AG08395 (cell line): ENCODE results near the gene RECK.
A peak's percentile ranks its signal among the peaks of the same experiment; 100 is the strongest.

Experiments used
- DNase-seq: peaks from one replicate; pipeline ENCODE4 v3.0.0; 2012; ENCODE audit warnings: mixed read lengths, low spot score

Gene RECK

DNA sequence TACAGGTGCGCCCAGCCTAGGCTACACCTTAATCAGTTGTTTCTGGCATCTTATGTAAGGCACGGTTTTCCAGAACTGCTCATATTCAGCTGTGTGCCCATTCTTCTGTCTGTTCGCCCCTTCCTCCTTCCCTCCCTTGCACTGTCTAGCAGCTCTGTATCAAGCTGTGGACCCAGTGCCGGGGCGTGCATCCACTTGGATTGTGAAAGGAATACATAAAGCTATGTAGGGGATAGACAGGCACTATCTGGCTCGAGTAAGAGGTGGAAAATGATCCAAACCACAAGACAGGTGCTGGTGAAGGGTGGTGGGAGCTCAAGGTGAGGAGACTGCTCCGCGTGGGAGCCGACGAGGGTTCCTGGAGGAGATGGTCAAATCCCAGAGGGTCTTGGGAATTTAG lies 101.8 kb downstream of the RECK start:
- DNase-seq = no peak

DNA sequence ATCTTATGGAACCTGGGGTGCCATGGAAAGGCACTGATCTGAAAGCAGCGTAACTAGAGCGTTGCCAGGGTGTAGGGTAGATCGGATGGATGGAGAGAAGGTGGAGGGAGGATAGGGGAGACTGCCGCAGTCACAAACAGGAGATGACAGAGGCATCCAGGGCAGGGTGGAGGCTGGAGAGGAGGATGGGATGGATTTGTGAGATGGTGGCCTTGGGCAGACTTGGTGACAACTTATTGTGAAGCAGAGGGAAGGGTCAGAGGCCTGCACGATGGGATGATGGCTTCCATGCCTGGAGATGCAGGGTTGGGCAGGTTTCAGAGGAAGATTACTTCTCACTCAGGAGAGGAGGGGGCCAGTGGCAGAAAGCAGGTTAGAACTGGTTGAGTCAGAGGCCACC lies 102.2 kb downstream of the RECK start:
- no peak for DNase-seq

DNA sequence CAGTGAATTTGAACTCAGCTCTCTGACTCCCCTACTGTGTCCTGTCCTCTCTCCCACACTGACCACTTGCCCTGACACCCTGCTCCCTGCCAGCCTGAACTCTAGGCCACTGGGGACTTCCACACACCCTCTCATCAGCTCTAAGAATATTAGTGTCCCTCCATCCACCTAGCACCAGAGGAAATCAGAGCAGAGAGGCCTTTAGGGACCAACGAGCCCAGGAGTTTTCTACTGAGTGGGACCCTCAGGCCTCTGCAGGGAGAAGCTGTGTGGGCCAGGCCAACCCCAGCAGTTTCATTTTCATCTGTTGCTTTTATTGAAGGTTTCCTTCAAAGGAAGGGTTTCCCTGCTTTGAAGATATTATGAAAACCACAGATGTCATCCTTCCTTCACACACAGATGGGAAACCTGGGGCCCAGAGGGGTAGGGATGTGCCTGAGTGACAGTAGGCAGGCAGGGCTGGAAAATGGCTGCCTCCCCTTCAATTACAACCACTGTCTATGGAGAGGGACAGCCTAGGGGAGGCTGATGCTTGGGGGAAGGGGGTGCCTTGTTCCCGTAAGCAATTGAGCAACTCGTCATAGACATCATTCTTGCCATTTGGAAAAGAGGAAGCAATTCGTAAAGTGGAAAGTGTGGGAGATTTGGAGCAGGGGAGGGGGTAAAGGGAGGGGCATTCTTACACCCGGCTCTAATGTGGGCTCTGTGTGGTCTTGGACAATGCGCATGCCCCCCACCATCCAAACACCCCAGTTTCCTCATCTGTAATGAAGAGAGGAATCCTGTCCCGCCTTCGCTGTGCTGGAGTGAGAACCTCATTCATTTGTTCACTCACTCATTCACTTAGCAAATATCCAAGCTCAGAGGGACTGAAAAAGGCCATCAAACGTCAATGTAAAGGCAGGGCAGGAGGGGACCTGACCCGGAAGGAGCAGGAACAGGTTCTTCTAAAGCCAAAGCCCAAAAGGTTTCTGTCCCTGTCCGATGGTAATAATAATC lies 103.7 kb downstream of the RECK start:
- DNase-seq = no peak

DNA sequence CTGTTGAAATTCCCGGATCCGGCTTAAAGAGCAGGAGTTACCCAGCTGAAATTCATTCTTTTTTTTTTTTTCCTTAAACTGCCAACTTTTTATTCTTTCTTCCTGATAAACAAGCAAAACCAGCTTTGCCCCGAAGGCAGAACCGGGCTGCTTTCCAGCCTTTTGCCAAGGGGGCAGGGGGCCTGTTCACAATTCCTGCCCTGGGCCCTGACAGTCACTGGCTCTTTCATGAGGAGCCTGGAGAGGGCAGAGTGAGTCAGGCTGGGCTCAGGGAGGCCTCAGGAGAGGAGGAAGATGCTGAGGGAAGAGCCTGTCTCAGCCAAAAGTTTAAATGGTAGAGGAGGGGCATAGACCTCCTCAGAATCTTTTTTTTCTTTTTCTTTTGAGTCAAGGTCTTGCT lies 104.6 kb downstream of the RECK start:
- DNase-seq = peak; percentile 47

DNA sequence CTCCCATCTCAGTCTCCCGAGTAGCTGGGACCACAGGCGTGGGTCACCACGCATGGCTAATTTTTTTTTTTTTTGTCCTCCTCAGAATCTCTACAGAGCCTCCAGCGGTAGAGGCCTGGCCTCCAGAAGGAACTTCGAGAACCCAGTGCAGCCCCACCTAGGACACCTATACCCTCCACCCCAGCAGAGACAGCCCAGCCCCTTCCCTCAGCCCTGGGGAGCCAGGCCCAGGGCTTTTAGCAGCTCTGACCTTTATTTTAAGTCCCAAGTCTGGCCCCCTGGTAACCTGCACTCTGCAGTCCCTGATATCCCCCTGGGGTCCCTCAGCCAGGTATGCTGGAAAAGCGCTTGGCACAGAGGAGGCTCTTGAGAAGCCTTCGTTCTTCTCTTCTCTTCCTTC lies 105.0 kb downstream of the RECK start:
- no peak for DNase-seq

DNA sequence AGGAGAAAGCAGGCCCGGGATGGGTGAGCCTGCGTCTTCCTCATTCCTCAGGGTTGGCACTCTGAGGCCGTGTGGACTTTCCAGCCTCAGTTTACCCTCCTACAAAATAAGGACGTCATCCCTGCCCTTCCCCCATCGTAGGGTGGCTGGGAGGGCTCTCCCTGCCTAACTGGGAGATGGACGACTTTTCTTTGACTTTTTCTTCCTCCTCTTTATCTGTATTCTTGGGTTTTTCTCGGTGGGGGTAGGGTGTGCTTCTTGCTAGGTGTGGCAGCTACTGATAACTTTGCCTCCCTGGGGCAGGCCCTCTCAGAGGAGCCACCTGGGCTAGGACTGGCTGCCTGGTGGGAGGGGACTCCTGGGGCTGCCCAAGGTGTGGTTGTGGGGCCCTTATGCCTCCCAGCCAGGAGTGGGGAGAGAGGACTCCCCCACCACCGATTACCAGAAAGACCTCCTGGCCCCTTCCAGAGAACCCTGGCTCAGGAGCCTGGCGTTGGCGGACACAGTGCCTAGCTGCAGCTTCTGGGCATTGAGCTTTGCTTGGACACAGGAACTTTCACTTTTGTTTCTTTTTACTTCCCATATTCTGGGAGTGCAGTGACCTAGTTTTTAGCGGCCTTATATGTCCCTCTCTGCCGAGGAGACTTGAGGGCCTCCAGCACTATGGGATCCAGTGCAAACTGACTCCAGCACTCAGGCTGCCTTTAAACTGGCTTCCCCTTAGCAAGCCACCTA lies 106.0 kb downstream of the RECK start:
- DNase-seq = no peak

DNA sequence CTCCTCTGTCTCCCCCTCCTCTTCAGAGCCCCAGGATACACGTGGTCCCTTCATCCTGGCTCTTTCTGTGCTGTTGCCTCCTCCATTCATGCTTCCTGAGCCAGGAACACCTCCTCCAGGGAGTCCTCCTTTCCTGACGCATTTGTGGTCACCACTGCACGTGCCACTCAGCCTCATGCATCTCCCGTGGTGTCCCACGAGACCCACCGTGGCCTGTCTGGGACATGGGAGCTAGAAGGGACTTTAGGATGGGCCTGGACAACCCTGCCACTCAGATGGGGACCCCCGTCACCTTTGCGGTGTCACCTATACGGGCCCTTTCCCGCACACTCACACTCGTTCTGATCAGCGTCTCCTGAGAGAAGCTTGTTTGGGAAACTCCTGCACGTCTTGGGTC lies 106.5 kb downstream of the RECK start:
- DNase-seq = no peak

DNA sequence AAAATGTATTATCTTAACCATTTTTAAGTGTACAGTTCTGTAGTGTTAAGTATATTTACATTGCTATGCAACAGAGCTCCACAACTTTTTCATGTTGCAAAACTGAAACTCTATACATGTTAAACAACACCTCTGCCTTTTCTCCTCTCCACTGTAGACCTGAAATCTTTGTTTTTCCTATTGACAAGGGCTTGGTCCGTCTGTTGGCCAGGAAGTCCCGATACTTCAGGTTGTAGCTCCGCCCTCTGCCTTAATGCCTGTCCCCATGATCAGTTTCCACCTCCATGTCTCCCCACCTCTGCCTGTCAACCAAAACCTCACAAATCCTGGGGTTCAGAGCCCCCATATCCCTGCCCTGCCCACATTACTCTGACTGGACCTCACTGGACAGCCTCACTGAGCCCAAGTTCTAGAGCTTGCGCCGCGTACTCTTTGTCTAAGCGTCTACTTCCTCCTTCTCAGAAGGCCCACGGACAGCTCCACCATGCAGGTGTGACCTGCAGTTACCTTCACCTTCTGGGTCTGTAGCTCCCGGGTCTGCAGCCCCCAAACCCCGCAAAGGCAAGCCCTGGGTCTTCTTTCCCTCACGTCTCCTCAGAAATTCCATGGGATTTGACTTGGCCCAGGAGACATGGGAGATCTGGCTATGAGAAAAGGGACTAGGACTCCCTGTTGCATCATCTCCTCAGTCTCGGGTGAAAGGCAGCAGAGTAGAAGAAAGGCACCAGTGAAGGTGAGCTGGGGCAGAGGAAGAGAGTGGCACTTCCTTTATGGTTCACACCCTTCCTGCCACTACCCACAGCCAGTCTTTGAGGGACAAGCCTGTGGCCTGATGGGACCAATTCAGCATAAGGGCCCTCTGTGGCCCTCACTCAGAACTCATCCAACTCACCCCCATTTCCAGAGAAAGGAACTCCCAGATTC lies 107.9 kb downstream of the RECK start:
- DNase-seq = no peak

DNA sequence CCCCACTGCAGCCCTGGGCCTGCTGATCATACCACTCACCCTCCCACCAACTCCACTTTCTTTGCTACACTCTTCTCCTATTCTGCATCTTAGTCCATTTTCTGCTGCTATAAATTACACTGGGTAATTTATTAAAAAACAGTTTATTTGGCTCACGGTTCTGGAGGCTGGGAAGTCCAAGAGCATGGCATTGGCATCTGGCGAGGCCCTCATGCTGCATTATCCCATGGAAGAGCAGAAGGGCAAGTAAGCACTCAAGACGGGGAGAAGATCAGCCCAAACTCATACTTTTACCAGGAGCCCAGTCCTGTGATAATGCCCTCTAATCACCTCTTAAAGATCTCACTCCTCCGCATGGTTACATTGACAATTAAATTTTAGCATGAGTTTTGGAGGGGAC lies 109.3 kb downstream of the RECK start:
- DNase-seq = no peak

DNA sequence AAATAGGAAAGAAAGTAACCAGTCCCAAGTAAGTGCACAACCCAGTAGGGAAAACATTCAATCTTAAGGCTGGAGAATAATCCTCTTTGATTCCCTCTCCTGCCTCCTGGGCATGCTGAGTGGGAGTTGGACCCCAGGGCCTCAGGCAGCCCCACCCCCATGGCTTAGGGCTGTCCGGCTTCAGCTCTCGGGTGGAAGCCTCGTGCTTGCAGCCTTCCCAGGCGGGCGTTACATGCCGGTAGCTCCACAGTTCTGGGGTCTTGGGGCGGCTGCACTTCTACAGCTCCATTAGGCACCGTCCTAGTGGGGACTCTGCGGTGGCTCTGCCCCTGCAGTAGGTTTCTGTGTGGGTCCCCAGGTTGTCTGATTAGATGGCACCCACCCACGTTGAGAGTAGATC lies 109.9 kb downstream of the RECK start:
- no peak for DNase-seq

DNA sequence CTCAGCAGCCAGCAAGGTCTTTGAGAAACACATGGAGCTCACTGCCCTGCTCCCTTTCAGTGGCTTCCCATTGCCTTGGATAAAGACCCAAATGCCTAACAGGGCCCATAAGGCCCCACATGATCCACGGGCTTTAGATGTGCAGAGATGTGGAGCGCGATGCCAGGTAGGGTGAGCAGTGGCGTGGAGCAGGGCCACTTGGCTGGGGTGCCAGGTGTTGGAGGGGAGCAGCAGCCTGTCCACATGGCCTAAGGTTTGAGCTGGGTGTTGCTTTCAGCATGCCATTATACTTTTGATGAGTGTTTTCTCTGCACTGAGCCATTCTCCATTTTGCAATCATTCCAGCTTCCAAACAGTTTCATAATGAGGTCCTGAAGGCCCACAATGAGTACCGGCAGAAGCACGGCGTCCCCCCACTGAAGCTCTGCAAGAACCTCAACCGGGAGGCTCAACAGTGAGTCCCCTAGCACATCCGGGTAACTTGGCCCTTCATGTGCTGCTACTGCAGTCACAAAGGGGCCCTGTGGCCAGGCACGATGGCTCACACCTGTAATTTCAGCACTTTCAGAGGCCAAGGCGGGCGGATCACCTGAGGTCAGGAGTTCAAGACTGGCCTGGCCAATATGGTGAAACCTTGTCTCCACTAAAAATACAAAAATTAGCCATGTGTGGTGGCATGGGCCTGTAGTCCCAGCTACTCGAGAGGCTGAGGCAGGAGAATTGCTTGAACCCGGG lies 110.9 kb downstream of the RECK start:
- no peak for DNase-seq

DNA sequence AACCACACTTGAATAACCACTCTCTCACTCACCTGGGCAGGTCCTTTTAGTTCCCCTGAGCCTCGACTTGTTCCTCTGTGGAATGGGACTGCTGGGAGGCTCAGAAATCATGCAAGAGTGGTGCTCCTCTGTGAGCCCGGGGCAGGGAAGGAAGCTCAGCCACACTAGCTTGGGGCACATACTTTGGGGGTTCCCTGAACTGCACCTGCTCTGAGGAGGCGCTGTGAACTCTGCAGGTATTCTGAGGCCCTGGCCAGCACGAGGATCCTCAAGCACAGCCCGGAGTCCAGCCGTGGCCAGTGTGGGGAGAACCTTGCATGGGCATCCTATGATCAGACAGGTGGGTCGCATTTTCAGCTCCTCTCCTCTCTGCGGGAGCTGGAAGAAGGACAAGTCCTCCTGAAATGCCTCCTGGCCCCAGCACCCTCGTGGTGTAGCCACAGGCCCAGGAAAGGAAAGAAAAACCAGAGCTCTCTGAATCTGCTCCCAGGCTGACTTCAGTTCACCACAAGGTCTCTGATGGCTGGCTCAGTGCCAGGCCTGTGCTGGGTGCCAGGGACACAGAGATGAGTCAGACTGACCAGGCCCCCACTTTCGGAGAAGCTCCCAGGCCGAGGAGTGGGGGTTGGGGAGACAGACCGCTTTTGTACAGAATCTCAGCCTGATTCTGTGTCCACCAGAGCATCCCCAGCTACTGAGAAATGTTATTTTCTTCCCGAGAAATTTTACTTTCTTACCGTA lies 111.8 kb downstream of the RECK start:
- DNase-seq = peak; percentile 97

DNA sequence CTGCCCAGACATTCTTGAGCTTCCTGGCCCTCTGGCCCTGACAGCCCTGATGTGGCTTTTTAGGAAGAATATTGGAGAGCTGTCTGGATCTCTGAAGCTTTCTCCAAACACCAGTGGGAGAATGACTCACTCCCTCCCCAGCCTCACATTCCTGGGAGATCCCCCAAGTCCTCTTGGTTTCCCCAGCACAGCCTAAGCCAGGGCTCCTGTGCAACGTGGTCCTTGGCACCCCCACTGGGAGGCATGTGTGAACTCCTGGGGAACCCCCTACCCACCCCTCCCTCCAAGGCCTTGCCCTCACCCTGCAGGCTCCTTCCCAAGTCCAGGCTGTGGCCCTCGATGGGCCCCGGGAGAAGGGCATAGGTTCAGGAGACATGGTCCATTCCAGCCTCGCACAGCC lies 112.5 kb downstream of the RECK start:
- peak; percentile 74 for DNase-seq

DNA sequence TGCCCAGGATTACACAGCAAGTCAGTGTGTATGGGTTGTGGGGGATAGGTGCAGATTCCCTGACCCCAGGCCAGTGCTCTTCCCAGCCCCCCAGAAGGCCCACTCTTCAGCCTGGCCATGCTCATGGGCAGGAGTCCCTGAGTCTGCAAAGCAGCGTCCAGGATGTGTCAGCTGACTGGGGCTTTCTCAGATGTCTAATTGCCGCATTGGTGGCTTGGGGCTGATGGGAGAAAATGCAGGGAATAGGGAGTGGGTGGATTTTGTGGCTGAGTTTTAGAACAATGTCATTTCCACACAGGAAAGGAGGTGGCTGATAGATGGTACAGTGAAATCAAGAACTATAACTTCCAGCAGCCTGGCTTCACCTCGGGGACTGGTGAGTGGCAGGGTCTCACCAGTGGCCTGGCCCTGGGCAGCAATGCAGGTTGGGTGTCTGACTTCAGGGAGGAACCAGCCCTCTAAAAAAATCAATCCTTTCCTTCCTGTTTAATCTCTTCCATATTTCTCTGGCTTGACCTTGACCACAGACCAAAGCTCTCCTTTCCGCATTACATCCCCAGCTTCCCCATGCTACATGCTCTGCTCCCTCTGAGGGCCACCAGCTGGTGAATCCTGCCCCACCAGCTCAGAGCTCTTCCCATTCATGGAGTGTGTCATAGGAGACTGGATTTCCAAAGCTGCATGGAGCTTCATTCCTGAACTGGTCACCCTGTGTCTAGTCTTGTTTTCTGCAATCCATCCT lies 114.0 kb downstream of the RECK start:
- no peak for DNase-seq

DNA sequence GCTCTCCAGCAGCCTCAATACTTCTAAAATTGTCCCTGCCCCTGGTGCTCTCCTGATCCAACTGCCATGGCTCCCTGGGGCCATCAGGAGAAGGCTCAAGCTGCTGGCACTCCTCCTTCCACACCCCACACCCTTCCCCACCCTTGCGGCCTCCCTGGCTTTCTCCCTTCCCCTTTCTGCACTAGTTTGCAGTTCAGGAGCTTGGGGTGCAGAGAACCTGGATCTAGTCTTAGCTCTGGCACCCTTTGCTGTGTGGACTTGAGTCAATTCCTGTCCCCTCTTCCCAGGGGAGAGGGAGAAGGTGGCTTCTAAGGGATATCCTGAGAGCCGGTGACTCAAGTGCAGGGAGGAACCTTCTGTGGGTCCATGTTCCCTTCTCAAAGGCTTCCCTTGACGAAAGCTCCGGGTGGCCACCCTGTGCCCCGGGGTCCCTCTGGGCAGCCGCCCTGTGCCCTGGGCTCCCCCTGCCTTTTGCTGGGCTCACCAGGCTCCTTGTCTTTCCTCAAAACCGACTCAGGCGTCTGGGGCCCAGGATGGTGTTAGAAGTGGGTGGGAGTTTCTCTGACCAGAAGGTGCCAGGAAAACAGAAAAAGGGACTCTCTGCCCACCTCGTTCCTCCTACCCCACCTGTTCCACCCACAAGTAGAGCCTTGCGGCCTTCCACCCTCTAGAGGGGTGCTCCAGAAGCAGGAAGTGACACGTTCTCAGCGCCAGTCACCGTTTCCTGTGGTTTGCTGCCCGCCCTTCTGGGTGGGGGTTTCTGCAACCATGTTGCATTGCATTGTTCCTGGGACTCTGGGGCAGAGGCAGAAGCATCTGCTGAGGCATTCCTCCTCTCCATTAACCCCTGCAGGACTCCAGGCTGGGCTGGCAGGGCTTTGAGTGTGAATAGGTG lies 114.8 kb downstream of the RECK start:
- DNase-seq = no peak

DNA sequence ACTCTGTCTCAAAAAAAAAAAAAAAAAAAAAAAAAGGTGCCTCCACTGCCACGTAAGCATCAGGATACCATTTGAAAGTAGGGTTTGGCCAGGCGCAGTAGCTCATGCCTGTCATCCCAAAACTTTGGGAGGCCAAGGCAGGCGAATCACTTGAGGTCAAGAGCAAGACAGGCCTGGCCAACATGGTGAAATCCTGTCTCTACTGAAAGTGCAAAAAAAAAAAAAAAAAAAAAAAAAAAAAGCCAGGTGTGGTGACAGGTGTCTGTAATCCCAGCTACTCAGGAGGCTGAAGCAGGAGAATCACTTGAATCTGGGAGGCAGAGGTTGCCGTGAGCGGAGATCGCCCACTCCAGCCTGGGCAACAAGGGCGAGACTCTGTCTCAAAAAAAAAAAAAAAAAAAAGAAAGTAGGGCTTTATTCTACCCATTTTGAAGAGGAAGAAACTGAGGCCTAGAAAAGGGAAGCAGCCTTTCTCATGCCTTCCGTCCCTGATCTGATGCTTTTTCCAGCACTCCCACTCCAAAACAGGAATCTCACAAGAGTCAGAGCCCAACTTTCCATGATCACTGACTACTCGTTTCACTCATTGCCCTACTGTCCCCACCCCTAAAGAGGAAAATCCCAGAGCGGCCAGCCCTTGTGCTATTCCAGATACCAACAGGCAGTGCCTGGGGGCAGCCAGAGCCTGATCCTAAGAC lies 116.2 kb downstream of the RECK start:
- DNase-seq = no peak

DNA sequence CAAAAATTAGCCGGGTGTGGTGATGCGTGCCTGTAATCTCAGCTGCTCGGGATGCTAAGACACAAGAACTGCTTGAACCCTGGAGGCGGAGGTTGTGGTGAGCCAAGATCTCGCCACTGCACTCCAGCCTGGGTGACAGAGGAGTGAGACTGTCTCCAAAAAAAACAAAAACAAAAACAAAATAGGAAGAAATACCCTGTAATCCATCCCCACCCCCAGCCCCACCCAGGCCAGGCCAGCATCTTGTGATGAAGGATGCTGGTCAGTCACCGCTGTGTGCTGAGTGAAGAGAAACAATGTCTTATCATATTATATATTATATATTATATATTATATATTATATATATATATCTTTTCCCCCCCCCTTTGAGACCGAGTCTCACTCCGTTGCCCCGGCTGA lies 117.0 kb downstream of the RECK start:
- DNase-seq = no peak

DNA sequence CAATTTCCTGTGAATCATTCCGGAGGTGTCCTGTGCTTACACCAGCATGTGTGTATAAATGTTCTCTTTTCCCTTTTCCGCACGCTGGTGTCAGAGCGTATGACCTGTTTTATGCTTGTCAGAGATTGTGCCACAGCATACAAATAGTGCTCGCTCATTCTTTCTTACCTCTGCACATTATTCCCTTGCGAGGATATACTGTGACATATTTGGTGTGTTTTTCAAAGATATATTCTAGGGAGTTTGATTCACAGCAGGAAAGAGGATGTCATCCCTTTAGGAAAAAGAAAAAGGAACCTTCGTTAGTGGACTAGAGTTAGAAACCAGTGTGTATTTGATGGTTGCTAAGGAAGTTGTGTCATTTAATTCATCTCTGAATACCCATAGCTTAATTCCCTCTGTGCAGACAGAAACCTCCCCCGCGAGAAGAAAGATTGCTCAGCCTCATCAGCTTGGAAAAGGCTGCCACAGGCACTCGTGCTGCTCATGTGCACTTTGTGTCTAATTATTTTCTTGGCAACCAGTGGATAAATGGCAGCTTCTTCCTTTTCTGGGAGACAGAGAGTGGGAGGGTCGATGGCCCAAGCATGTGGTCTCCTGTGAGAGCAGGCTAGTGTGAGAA lies 117.7 kb downstream of the RECK start:
- peak; percentile 51 for DNase-seq
